Prostate gland (tissue), 2 donors: ENCODE data around the gene KCNMB1. TPM values are rescaled to one million over a fixed set of nuclear protein-coding genes. Genes with fewer than 3 reads are reported as not detected.

Experiments used
- DNase-seq: peaks from one replicate; pipeline ENCODE4 v3.0.0-alpha.2; 2019; ENCODE audit warnings: low spot score
- H3K27ac ChIP-seq, 2 donors: fragments of 200-600 bp; sonication (generic); 2 replicates each; pipeline ENCODE4 v1.5.1; 2017 to 2019
- H3K27me3 ChIP-seq: fragments of 200-600 bp; sonication (generic); replicated peaks from 2 replicates; pipeline ENCODE4 v1.5.1; 2019; ENCODE audit not compliant: insufficient read depth
- H3K36me3 ChIP-seq, 2 donors: fragments of 200-600 bp; sonication (generic); 1 replicate in 1 of 2; 2 replicates in 1 of 2; pipeline versions ENCODE4 v1.5.1 to v1.8.1; 2017 to 2019
- H3K4me1 ChIP-seq: fragments of 200-600 bp; sonication (generic); replicated peaks from 2 replicates; pipeline ENCODE4 v1.5.1; 2019
- H3K4me3 ChIP-seq, 2 donors: fragments of 200-600 bp; sonication (generic); 2 replicates each; pipeline ENCODE4 v1.5.1; 2017 to 2019
- H3K9me3 ChIP-seq: fragments of 200-600 bp; sonication (generic); 2 replicates; pipeline ENCODE4 v1.5.1; 2017
- CTCF ChIP-seq, 4 experiments: fragments of 200-600 bp in 2 of 4; fragments of 450-650 bp in 2 of 4; sonication (generic) in 2 of 4; IDR thresholded peaks; 1 replicate in 3 of 4; 2 replicates in 1 of 4; pipeline ENCODE4 v1.5.1; 2016 to 2019; ENCODE audit warnings: antibody characterized with exemption in 4 of 4, mild to moderate bottlenecking in 2 of 4, moderate library complexity in 2 of 4
- POLR2A ChIP-seq: fragments of 450-650 bp; IDR thresholded peaks from one replicate; pipeline ENCODE4 v1.6.1; 2016; ENCODE audit warnings: antibody characterized with exemption, mild to moderate bottlenecking
- POLR2AphosphoS5 ChIP-seq: sonication (generic); formaldehyde crosslinking; IDR thresholded peaks from one replicate; pipeline ENCODE4 v1.6.1; 2017; ENCODE audit warnings: antibody characterized with exemption
- WGBS: methylation state at CpG from one replicate; pipeline ENCODE4 v1.1.5; 2018; 5-methylcytosine and 5-hydroxymethylcytosine counted together
- intact Hi-C: fragments of 100-400 bp; cut with DNase I; formaldehyde crosslinking; loops from one replicate; pipeline ENCODE4 v1.14.2; 2022
- total RNA-seq, 2 donors: library from RNA; depleted of rRNA; stranded (reverse); fragments of >200 nt; gene quantifications; one replicate each; pipeline ENCODE4 v1.1.0, GENCODE V29; 2016

KCNMB1 gene
- total RNA-seq, 2 donors from 2014 or later = 5.9 to 9.1 TPM

GRCh38 chr5:170427672-170428236, 38.6 kb upstream of the KCNMB1 start:
- intact Hi-C loops = loop anchor here (10.0 kb wide), 1 partner anchor 323 kb away; the partner anchor contains the start of gene FOXI1
- H3K4me1 ChIP-seq = no peaks in the 10 kb centered on the region
- TF ChIP-seq CTCF (IDR thresholded peaks at IDR 0.05) (no peak), POLR2AphosphoS5 (no peak), POLR2A (no peak)
- WGBS = 41% methylated on average over 4 of the region's 4 CpGs
- no peaks in the 10 kb centered on the region for H3K36me3 ChIP-seq
- no peak overlapping the region for H3K4me3 ChIP-seq
- no peaks in the 10 kb centered on the region for H3K27me3 ChIP-seq
- H3K9me3 ChIP-seq = no peaks in the 10 kb centered on the region
- no peak overlapping the region for H3K27ac ChIP-seq
- no peak for DNase-seq

- H3K4me1 ChIP-seq = no peaks in the 10 kb centered on the region
- 83% methylated on average over 6 of the region's 6 CpGs for WGBS
- H3K27me3 ChIP-seq = no peaks in the 10 kb centered on the region
- H3K9me3 ChIP-seq = no peaks in the 10 kb centered on the region
- TF ChIP-seq POLR2A = no peak
- TF ChIP-seq POLR2AphosphoS5 = no peak
- no peak for TF ChIP-seq CTCF (IDR thresholded peaks at IDR 0.05)
- DNase-seq = no peak
- intact Hi-C loops = loop anchor here (10.0 kb wide), 1 partner anchor 322 kb away; the partner anchor contains the start of gene FOXI1
- H3K27ac ChIP-seq = no peak overlapping the region
- no peaks in the 10 kb centered on the region for H3K36me3 ChIP-seq
- H3K4me3 ChIP-seq = no peak overlapping the region
These were observed 37.6 kb upstream of the KCNMB1 start for GRCh38 chr5:170426786-170427185.

- WGBS = 99% methylated on average over 3 of the region's 3 CpGs
- intact Hi-C loops = loop anchor here (10.0 kb wide), 1 partner anchor 321 kb away; the partner anchor contains the start of gene FOXI1
These were observed 37.1 kb upstream of the KCNMB1 start for GRCh38 chr5:170426149-170426767.

GRCh38 chr5:170425731-170426130, 36.6 kb upstream of the KCNMB1 start:
- no peaks in the 10 kb centered on the region for H3K27me3 ChIP-seq
- 90% methylated on average over 6 of the region's 6 CpGs for WGBS
- DNase-seq = no peak
- no peaks in the 10 kb centered on the region for H3K4me1 ChIP-seq
- no peak for TF ChIP-seq POLR2A
- TF ChIP-seq POLR2AphosphoS5 = no peak
- no peak for TF ChIP-seq CTCF (IDR thresholded peaks at IDR 0.05)
- no peak overlapping the region for H3K27ac ChIP-seq
- H3K9me3 ChIP-seq = no peaks in the 10 kb centered on the region
- no peaks in the 10 kb centered on the region for H3K36me3 ChIP-seq
- H3K4me3 ChIP-seq = no peak overlapping the region
- intact Hi-C loops = loop anchor here (10.0 kb wide), 1 partner anchor 321 kb away; the partner anchor contains the start of gene FOXI1

More at GRCh38 chr5:170426149-170426767, 37.1 kb upstream of the KCNMB1 start:
- no peaks in the 10 kb centered on the region for H3K9me3 ChIP-seq
- TF ChIP-seq CTCF (IDR thresholded peaks at IDR 0.05) (no peak), POLR2A (no peak), POLR2AphosphoS5 (no peak)
- H3K27me3 ChIP-seq = no peaks in the 10 kb centered on the region
- no peak overlapping the region for H3K4me3 ChIP-seq
- no peaks in the 10 kb centered on the region for H3K4me1 ChIP-seq
- no peak overlapping the region for H3K27ac ChIP-seq
- no peak for DNase-seq
- H3K36me3 ChIP-seq = no peaks in the 10 kb centered on the region

- TF ChIP-seq CTCF (IDR thresholded peaks at IDR 0.05) (no peak), POLR2A (no peak), POLR2AphosphoS5 (no peak)
- Histone ChIP-seq H3K9me3 (no peaks in the 10 kb centered on the region), H3K36me3 (no peaks in the 10 kb centered on the region), H3K27ac (no peak overlapping the region), H3K27me3 (no peaks in the 10 kb centered on the region), H3K4me3 (no peak overlapping the region), H3K4me1 (no peaks in the 10 kb centered on the region)
- DNase-seq = no peak
- intact Hi-C loops = loop anchor here (5.0 to 10.0 kb wide), 2 partner anchors 157 to 320 kb away; partner anchors contain the start of gene FOXI1
- WGBS = 91% methylated on average over 4 of the region's 4 CpGs
These were observed 35.5 kb upstream of the KCNMB1 start for GRCh38 chr5:170424629-170425028.
